ENCODE measurements around the gene RB1.
"Not testable (repeated sequence)": the region's sequence is repeated elsewhere in the genome, so short reads cannot be mapped to it uniquely, and the experiment has no call there.

The RB1 gene

GRCh38 chr13:48299591-48299990, 4.0 kb upstream of the RB1 start:
- DNase-seq = no peak

GRCh38 chr13:48302871-48303358, 636 bp upstream of the RB1 start:
- peak in 1 of 2 donors; percentile 33 for DNase-seq

GRCh38 chr13:48304143-48304876, 759 bp downstream of the RB1 start:
- DNase-seq = peak; percentile 27 to 44

GRCh38 chr13:48311223-48311622, 7.7 kb downstream of the RB1 start:
- DNase-seq = no peak

GRCh38 chr13:48315969-48316650, 12.6 kb downstream of the RB1 start:
- no peak for DNase-seq

- DNase-seq = no peak
These were observed 13.4 kb downstream of the RB1 start for GRCh38 chr13:48316826-48317510.

GRCh38 chr13:48317511-48318376, 14.2 kb downstream of the RB1 start:
- no peak for DNase-seq

GRCh38 chr13:48318377-48318811, 14.8 kb downstream of the RB1 start:
- DNase-seq = no peak

- DNase-seq = no peak
These were observed 15.4 kb downstream of the RB1 start for GRCh38 chr13:48318821-48319511.

- DNase-seq = no peak
These were observed 16.2 kb downstream of the RB1 start for GRCh38 chr13:48319531-48320398.

- no peak for DNase-seq
These were observed 16.8 kb downstream of the RB1 start for GRCh38 chr13:48320399-48320790.

- no peak for DNase-seq
These were observed 17.4 kb downstream of the RB1 start for GRCh38 chr13:48320891-48321510.

- no peak for DNase-seq
These were observed 18.7 kb downstream of the RB1 start for GRCh38 chr13:48322294-48322693.

GRCh38 chr13:48333976-48334375, 30.4 kb downstream of the RB1 start:
- DNase-seq = no peak

- peak in 1 of 2 donors; percentile 63 for DNase-seq
These were observed 31.1 kb downstream of the RB1 start for GRCh38 chr13:48334534-48335127.

GRCh38 chr13:48339198-48339597, 35.6 kb downstream of the RB1 start:
- not testable (repeated sequence) for DNase-seq

GRCh38 chr13:48344264-48344663, 40.7 kb downstream of the RB1 start:
- no peak for DNase-seq

- DNase-seq = no peak
These were observed 43.0 kb downstream of the RB1 start for GRCh38 chr13:48346583-48346982.

- no peak for DNase-seq
These were observed 46.0 kb downstream of the RB1 start for GRCh38 chr13:48349525-48349924.

- DNase-seq = no peak
These were observed 50.0 kb downstream of the RB1 start for GRCh38 chr13:48353590-48353989.

All from hippocampal formation (tissue), 2 donors.